ENCODE results near the gene GJA3.

- no peak for TF ChIP-seq CTCF (conservative IDR thresholded peaks at IDR 0.05; ENCODE audit: low read length)
- no peak for TF ChIP-seq EZH2phosphoT487 (IDR thresholded peaks at IDR 0.05; ENCODE audit: borderline replicate concordance, low read depth, low read length)
Measured at GRCh38 chr13:20160306-20161274, at the start of gene GJA3.
